Measurements from ENCODE around the gene TSKS. TPM values are rescaled to one million over a fixed set of nuclear protein-coding genes. Genes with fewer than 3 reads are reported as not detected.

The TSKS gene
- polyA plus RNA-seq, 3 donors from 2014 or later = 0.19 TPM; not detected in 2

- H3K4me3 Mint-ChIP-seq = no peak overlapping the region
- no peak for DNase-seq
- H3K27ac Mint-ChIP-seq = peak overlapping the region in 1 of 6 donors; percentile 36
- H3K27me3 Mint-ChIP-seq (ENCODE audit: low read depth in 3 of 3) = peaks cover 0 to 3% (median 0%) of the 10 kb centered on the region in 3 donors
- H3K36me3 Mint-ChIP-seq = peaks cover 13 to 39% (median 17%) of the 10 kb centered on the region in 3 donors
- H3K9me3 Mint-ChIP-seq = peaks cover 0 to 2% (median 0%) of the 10 kb centered on the region in 6 donors
- peaks cover 19 to 32% of the 10 kb centered on the region in 2 donors for H3K4me1 Mint-ChIP-seq
Measured at GRCh38 chr19:49788857-49789256, 25.8 kb upstream of the TSKS start.

- DNase-seq = no peak
- H3K9me3 Mint-ChIP-seq = no peaks in the 10 kb centered on the region
- H3K36me3 Mint-ChIP-seq = peaks cover 15 to 47% (median 21%) of the 10 kb centered on the region in 3 donors
- peaks cover 0 to 4% (median 0%) of the 10 kb centered on the region in 3 donors for H3K27me3 Mint-ChIP-seq (ENCODE audit: low read depth in 3 of 3)
- peak overlapping the region in 1 of 6 donors; percentile 24 for H3K27ac Mint-ChIP-seq
- H3K4me3 Mint-ChIP-seq = no peak overlapping the region
- H3K4me1 Mint-ChIP-seq = peaks cover 19 to 35% of the 10 kb centered on the region in 2 donors
Measured at GRCh38 chr19:49787746-49788145, 24.6 kb upstream of the TSKS start.

GRCh38 chr19:49786376-49786820, 23.3 kb upstream of the TSKS start:
- Mint-ChIP-seq H3K27me3 (ENCODE audit: low read depth in 3 of 3) (peaks cover 0 to 4% (median 0%) of the 10 kb centered on the region in 3 donors), H3K27ac (peak overlapping the region in 4 of 6 donors; percentile 48 to 69 (median 56)), H3K36me3 (peaks cover 15 to 47% (median 21%) of the 10 kb centered on the region in 3 donors), H3K4me3 (no peak overlapping the region), H3K4me1 (peaks cover 19 to 35% of the 10 kb centered on the region in 2 donors), H3K9me3 (no peaks in the 10 kb centered on the region)
- no peak for DNase-seq

- H3K4me3 Mint-ChIP-seq = no peak overlapping the region
- peaks cover 19 to 31% (median 21%) of the 10 kb centered on the region in 3 donors for H3K36me3 Mint-ChIP-seq
- H3K9me3 Mint-ChIP-seq = no peaks in the 10 kb centered on the region
- peaks cover 0 to 2% (median 0%) of the 10 kb centered on the region in 3 donors for H3K27me3 Mint-ChIP-seq (ENCODE audit: low read depth in 3 of 3)
- H3K4me1 Mint-ChIP-seq = peaks cover 35 to 46% of the 10 kb centered on the region in 2 donors
- H3K27ac Mint-ChIP-seq = peak overlapping the region in 2 of 6 donors; percentile 6 to 13
- no peak for DNase-seq
Measured at GRCh38 chr19:49782515-49782914, 19.4 kb upstream of the TSKS start.

DNA sequence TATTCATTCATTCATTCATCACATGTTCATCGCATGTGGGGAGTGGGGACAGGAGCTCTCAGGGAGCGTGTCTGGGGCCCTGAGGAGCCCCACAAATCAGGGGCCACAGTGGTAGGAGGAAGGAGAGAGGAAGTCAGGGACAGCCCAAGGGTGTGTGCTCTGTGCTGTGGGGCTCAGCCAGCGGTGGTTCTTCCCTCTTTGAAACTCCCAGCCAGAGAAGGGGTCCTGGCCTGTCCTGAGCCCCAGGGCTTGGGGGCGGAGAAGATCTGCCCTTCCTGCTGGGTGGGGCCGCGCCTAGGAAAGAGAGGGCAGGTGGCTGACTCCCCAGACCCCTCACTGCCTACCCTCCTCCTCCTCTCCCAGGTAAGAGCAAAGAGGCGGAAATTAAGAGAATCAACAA, 18.3 kb upstream of the TSKS start:
- no peaks in the 10 kb centered on the region for H3K9me3 Mint-ChIP-seq
- peak overlapping the region in 3 of 6 donors; percentile 55 to 78 (median 69) for H3K27ac Mint-ChIP-seq
- H3K4me1 Mint-ChIP-seq = peaks cover 36 to 46% of the 10 kb centered on the region in 2 donors
- DNase-seq = no peak
- no peak overlapping the region for H3K4me3 Mint-ChIP-seq
- H3K36me3 Mint-ChIP-seq = peaks cover 16 to 28% (median 18%) of the 10 kb centered on the region in 3 donors
- H3K27me3 Mint-ChIP-seq (ENCODE audit: low read depth in 3 of 3) = peaks cover 0 to 2% (median 0%) of the 10 kb centered on the region in 3 donors

- Mint-ChIP-seq H3K4me3 (no peak overlapping the region), H3K4me1 (peaks cover 39 to 48% of the 10 kb centered on the region in 2 donors), H3K27ac (peak overlapping the region; percentile 35 to 85 (median 74)), H3K9me3 (no peaks in the 10 kb centered on the region), H3K27me3 (ENCODE audit: low read depth in 3 of 3) (peaks cover 0 to 2% (median 0%) of the 10 kb centered on the region in 3 donors), H3K36me3 (peaks cover 16 to 27% (median 16%) of the 10 kb centered on the region in 3 donors)
- no peak for DNase-seq
Measured at GRCh38 chr19:49780861-49781260, 17.8 kb upstream of the TSKS start.

DNA sequence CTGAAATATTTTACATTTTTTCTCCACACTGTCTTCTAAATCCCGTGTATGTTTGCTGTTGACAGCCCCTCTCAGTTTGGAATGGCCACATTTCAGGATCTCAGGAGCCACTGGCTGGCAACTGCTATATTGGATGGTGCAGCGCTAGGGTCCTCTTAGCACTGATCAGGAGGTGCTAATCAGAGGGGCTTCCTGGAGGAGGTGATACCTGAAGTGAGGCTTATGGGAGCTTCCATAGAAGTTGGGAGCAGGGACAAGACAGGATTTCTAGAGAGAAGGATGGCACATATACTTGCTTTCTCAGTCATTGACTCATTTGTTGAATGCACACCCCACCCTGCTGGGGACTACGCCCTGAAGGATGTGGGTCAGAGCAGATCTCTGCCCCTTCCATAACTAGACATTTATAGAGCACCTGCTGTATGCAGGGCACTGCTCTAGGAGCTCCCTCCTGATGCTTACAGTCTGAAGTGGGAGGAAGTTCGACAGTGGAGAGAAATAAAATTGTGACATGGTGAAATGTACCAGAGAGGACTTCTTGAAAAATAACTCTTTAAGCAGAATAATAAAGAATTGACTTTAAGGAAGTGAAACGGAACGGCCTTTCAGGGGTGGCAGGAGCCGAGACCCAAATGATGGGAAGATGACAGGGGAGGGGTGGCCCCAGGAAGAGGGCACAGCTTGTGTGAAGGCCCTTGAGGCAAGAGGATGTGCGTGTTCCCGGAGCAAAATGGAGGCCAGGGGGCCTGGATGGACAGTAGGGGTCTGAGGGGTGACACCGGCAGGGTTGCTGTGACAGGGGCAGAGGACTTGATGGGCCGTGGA, 16.8 kb upstream of the TSKS start:
- peak overlapping the region; percentile 14 to 81 (median 70) for H3K27ac Mint-ChIP-seq
- H3K4me3 Mint-ChIP-seq = peak overlapping the region in 1 of 5 donors; percentile 38
- H3K4me1 Mint-ChIP-seq = peaks cover 44 to 50% of the 10 kb centered on the region in 2 donors
- H3K9me3 Mint-ChIP-seq = no peaks in the 10 kb centered on the region
- H3K27me3 Mint-ChIP-seq (ENCODE audit: low read depth in 3 of 3) = peaks cover 0 to 2% (median 0%) of the 10 kb centered on the region in 3 donors
- peaks cover 10 to 22% (median 11%) of the 10 kb centered on the region in 3 donors for H3K36me3 Mint-ChIP-seq
- DNase-seq = no peak

DNA sequence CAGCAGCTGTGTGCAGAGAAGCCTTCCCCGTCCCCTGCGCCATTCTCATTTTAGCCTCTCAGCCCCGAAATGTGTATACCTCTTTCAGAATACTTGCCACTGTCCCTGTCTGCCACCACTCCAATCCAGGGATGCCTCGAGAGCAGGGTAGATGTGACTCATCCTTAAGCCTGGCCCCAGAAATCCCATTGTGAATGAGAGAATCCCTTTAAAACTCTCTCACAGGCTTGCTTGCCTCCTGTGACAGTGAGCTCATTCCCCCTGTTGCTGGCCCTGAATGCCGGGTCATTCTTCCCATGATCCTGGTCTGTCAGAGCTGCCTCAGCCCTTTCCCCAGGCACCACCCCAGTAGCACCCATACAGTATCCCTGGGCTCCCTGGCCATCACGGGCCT, 13.3 kb upstream of the TSKS start:
- Mint-ChIP-seq H3K36me3 (peaks cover 0 to 9% (median 5%) of the 10 kb centered on the region in 3 donors), H3K4me1 (peaks cover 68 to 70% of the 10 kb centered on the region in 2 donors), H3K9me3 (no peaks in the 10 kb centered on the region), H3K27me3 (ENCODE audit: low read depth in 3 of 3) (no peaks in the 10 kb centered on the region), H3K4me3 (peak overlapping the region; percentile 15 to 60 (median 50)), H3K27ac (peak overlapping the region; percentile 64 to 92 (median 88))
- no peak for DNase-seq

DNA sequence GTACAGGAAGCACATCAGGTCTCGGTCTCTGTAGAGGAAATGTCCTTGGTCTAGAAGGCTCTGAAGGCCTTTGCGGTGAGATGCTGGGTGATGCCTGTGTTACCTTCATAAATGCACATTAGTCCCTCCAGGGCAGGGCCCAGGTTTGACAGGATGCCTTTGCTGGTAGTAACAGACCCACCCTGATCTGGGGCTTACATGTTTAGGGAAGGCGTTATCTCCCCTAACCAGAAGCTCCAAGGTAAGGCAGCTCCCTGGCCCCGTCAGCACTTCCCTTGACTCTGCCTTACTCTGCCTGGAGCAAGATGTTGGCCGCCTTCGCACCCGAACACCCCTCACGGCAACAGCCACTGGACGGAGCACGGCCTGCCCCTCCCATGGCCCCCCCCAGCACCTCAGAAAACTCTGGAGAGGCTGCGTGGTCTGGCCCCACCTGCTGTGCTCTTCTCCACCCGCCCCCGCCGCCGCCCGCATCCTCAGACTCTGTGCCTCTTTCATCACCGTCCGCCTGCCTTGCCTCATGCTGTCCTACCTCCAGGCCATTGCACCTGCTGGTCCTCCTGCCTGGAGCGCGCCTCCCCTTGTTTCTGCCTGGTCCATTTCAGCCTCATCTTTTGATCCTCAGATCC, 12.8 kb upstream of the TSKS start:
- H3K9me3 Mint-ChIP-seq = no peaks in the 10 kb centered on the region
- DNase-seq = peak; percentile 22
- H3K36me3 Mint-ChIP-seq = peaks cover 0 to 9% (median 5%) of the 10 kb centered on the region in 3 donors
- peak overlapping the region; percentile 24 to 70 (median 50) for H3K4me3 Mint-ChIP-seq
- peaks cover 67 to 69% of the 10 kb centered on the region in 2 donors for H3K4me1 Mint-ChIP-seq
- H3K27ac Mint-ChIP-seq = peak overlapping the region; percentile 64 to 92 (median 88)
- H3K27me3 Mint-ChIP-seq (ENCODE audit: low read depth in 3 of 3) = no peaks in the 10 kb centered on the region

- H3K36me3 Mint-ChIP-seq = peaks cover 0 to 11% (median 2%) of the 10 kb centered on the region in 3 donors
- DNase-seq = no peak
- H3K4me1 Mint-ChIP-seq = peaks cover 67 to 69% of the 10 kb centered on the region in 2 donors
- H3K9me3 Mint-ChIP-seq = no peaks in the 10 kb centered on the region
- no peaks in the 10 kb centered on the region for H3K27me3 Mint-ChIP-seq (ENCODE audit: low read depth in 3 of 3)
- no peak overlapping the region for H3K4me3 Mint-ChIP-seq
- peak overlapping the region in 5 of 6 donors; percentile 78 to 92 (median 82) for H3K27ac Mint-ChIP-seq
Measured at GRCh38 chr19:49774969-49775368, 11.9 kb upstream of the TSKS start.

DNA sequence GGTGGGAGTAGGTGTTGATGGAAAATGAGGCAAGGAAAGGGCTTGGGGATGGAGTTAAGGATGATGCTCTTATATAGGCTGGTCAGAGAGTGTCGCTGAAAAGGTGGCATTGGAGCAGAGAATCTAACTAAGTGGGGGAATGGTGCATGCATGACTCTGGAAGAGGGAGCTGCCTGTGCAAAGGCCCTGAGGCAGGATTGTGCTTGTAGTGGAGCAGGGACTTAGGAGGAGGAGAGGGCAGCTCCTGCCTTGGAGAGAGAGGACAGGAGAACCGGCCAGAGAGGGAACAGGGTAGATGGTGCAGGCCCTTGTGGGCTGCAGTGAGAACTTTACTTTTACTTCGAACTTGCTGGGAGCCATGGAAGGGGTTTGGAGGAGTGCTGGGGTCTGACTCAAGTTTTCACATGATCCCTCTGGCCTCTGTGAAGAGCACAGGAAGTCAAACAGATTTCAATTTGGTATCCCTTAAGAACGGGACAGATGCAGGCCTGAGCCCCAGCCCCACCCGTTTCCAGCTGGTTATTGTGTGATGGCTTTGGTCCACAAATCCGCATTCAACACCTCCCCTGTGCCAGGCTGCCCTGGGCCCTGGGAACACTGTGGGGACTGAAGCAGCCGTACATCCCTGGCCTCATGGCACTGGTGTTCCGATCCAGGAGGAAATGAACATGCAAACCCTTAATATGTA, 10.7 kb upstream of the TSKS start:
- Mint-ChIP-seq H3K4me3 (peak overlapping the region in 2 of 5 donors; percentile 4 to 15), H3K27me3 (ENCODE audit: low read depth in 3 of 3) (no peaks in the 10 kb centered on the region), H3K9me3 (no peaks in the 10 kb centered on the region), H3K27ac (peak overlapping the region; percentile 61 to 84 (median 76)), H3K36me3 (peaks cover 0 to 8% (median 0%) of the 10 kb centered on the region in 3 donors), H3K4me1 (peaks cover 72 to 74% of the 10 kb centered on the region in 2 donors)
- no peak for DNase-seq

- Mint-ChIP-seq H3K27ac (peak overlapping the region; percentile 59 to 91 (median 78)), H3K4me3 (peak overlapping the region; percentile 15 to 60 (median 29)), H3K9me3 (no peaks in the 10 kb centered on the region), H3K4me1 (peaks cover 74 to 75% of the 10 kb centered on the region in 2 donors), H3K36me3 (peaks cover 0 to 8% (median 0%) of the 10 kb centered on the region in 3 donors), H3K27me3 (ENCODE audit: low read depth in 3 of 3) (no peaks in the 10 kb centered on the region)
- DNase-seq = no peak
Measured at GRCh38 chr19:49772850-49773432, 9.8 kb upstream of the TSKS start.

DNA sequence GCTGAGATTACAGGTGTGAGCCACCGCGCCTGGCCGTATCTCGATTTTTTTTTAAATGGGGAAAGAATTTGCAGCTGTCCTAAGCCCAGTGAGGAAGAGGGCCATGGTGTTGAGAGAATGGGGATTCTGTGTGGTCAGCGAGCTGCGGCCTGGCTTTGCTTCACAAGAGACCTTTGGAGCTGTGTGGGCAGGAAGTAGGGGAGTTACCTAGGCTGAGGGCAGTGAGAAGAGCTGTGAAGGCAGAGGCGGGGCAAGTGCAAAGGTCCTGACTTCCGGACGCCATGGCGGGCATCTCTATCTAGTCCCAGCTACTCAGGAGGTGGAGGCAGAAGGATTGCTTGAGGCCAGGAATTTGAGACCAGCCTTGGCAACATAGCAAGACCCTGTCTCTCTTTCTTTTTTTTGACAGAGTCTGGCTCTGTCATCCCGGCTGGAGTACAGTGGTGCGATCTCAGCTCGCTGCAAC, 8.6 kb upstream of the TSKS start:
- Mint-ChIP-seq H3K27ac (peak overlapping the region; percentile 73 to 97 (median 90)), H3K4me3 (peak overlapping the region; percentile 61 to 91 (median 72)), H3K9me3 (no peaks in the 10 kb centered on the region), H3K36me3 (peaks cover 0 to 8% (median 0%) of the 10 kb centered on the region in 3 donors), H3K27me3 (ENCODE audit: low read depth in 3 of 3) (no peaks in the 10 kb centered on the region), H3K4me1 (peaks cover 80 to 81% of the 10 kb centered on the region in 2 donors)
- DNase-seq = peak; percentile 67 to 68 (median 67)

Data from immature natural killer cell (primary cell).